Right atrium auricular region (tissue), 2 donors: Measurements from ENCODE around the gene MYL7. TPM values are rescaled to one million over a fixed set of nuclear protein-coding genes. Genes with fewer than 3 reads are reported as not detected.

Experiments used
- DNase-seq: peaks from one replicate; pipeline ENCODE4 v3.0.0-alpha.2; 2019; ENCODE audit warnings: low spot score
- H3K27ac ChIP-seq, 2 donors: fragments of 200-600 bp; sonication (generic); 1 replicate in 1 of 2; 2 replicates in 1 of 2; pipeline ENCODE4 v1.5.1; 2016 to 2019
- H3K27me3 ChIP-seq, 2 donors: fragments of 200-600 bp; sonication (generic); one replicate each; pipeline versions ENCODE4 v1.5.1 to v1.6.0; 2017 to 2019
- H3K36me3 ChIP-seq: fragments of 200-600 bp; sonication (generic); one replicate; pipeline ENCODE4 v1.5.1; 2016
- H3K4me1 ChIP-seq, 2 donors: fragments of 200-600 bp; sonication (generic); one replicate each; pipeline versions ENCODE4 v1.5.1 to v1.6.0; 2017 to 2019
- H3K4me3 ChIP-seq, 2 donors: fragments of 200-600 bp; sonication (generic); 1 replicate in 1 of 2; 2 replicates in 1 of 2; pipeline ENCODE4 v1.5.1; 2017 to 2019; ENCODE audit warnings: mild to moderate bottlenecking in 1 of 2, moderate library complexity in 1 of 2
- H3K9me3 ChIP-seq, 2 donors: fragments of 200-600 bp; sonication (generic); one replicate each; pipeline ENCODE4 v1.5.1; 2019
- CTCF ChIP-seq, 2 donors: fragments of 200-600 bp; sonication (generic); IDR thresholded peaks; one replicate each; pipeline ENCODE4 v1.5.1; 2019; ENCODE audit warnings: antibody characterized with exemption in 2 of 2
- total RNA-seq, 2 donors: library from RNA; depleted of rRNA; stranded (reverse); fragments of >200 nt; gene quantifications; one replicate each; pipeline ENCODE4 v1.1.0, GENCODE V29; 2016

Gene MYL7
- total RNA-seq, 2 donors from 2014 or later = 17,339 to 49,235 TPM

- TF ChIP-seq CTCF (IDR thresholded peaks at IDR 0.05) = no peak
- Histone ChIP-seq H3K27ac (no peak overlapping the region), H3K4me1 (peaks cover 0 to 41% of the 10 kb centered on the region in 2 donors), H3K27me3 (no peaks in the 10 kb centered on the region), H3K4me3 (no peak overlapping the region), H3K9me3 (no peaks in the 10 kb centered on the region), H3K36me3 (peaks cover 75% of the 10 kb centered on the region)
- DNase-seq = no peak
These were observed 31.1 kb downstream of the MYL7 start for GRCh38 chr7:44109991-44110390.

GRCh38 chr7:44108768-44109750 lies 32.1 kb downstream of the MYL7 start:
- peaks cover 0 to 42% of the 10 kb centered on the region in 2 donors for H3K4me1 ChIP-seq
- no peak overlapping the region for H3K4me3 ChIP-seq
- H3K9me3 ChIP-seq = no peaks in the 10 kb centered on the region
- no peak for DNase-seq
- no peak overlapping the region for H3K27ac ChIP-seq
- H3K36me3 ChIP-seq = peaks cover 70% of the 10 kb centered on the region
- H3K27me3 ChIP-seq = no peaks in the 10 kb centered on the region
- no peak for TF ChIP-seq CTCF (IDR thresholded peaks at IDR 0.05)

GRCh38 chr7:44107961-44108767 lies 33.0 kb downstream of the MYL7 start:
- no peak for DNase-seq
- H3K36me3 ChIP-seq = peaks cover 62% of the 10 kb centered on the region
- H3K4me3 ChIP-seq = no peak overlapping the region
- H3K27me3 ChIP-seq = no peaks in the 10 kb centered on the region
- peaks cover 0 to 42% of the 10 kb centered on the region in 2 donors for H3K4me1 ChIP-seq
- no peaks in the 10 kb centered on the region for H3K9me3 ChIP-seq
- peak overlapping the region; percentile 31 to 92 for H3K27ac ChIP-seq
- no peak for TF ChIP-seq CTCF (IDR thresholded peaks at IDR 0.05)

GRCh38 chr7:44107116-44107960 lies 33.8 kb downstream of the MYL7 start:
- Histone ChIP-seq H3K36me3 (peaks cover 54% of the 10 kb centered on the region), H3K4me1 (peaks cover 0 to 47% of the 10 kb centered on the region in 2 donors), H3K4me3 (peak overlapping the region in 1 of 2 donors; percentile 1), H3K9me3 (no peaks in the 10 kb centered on the region), H3K27ac (peak overlapping the region; percentile 31 to 92), H3K27me3 (no peaks in the 10 kb centered on the region)
- TF ChIP-seq CTCF (IDR thresholded peaks at IDR 0.05) = no peak
- no peak for DNase-seq
